Esophagus squamous epithelium (tissue), 4 donors: ENCODE results near the gene NISCH.

ENCODE experiments used
- POLR2A ChIP-seq, 4 donors: fragments of 450-650 bp; IDR thresholded peaks; one replicate each; pipeline ENCODE4 v1.6.1; 2017; ENCODE audit warnings: antibody characterized with exemption in 4 of 4, mild to moderate bottlenecking in 4 of 4, moderate library complexity in 3 of 4
- TF ChIP-seq, protein P1 (sequence below), 6 experiments: fragments of 450-650 bp in 4 of 6; fragments of 200-600 bp in 2 of 6; sonication (generic) in 2 of 6; IDR thresholded peaks; one replicate each; pipeline ENCODE4 v1.5.1; 2016 to 2019; ENCODE audit warnings: antibody characterized with exemption in 6 of 6, mild to moderate bottlenecking in 4 of 6, moderate library complexity in 4 of 6

DNA sequence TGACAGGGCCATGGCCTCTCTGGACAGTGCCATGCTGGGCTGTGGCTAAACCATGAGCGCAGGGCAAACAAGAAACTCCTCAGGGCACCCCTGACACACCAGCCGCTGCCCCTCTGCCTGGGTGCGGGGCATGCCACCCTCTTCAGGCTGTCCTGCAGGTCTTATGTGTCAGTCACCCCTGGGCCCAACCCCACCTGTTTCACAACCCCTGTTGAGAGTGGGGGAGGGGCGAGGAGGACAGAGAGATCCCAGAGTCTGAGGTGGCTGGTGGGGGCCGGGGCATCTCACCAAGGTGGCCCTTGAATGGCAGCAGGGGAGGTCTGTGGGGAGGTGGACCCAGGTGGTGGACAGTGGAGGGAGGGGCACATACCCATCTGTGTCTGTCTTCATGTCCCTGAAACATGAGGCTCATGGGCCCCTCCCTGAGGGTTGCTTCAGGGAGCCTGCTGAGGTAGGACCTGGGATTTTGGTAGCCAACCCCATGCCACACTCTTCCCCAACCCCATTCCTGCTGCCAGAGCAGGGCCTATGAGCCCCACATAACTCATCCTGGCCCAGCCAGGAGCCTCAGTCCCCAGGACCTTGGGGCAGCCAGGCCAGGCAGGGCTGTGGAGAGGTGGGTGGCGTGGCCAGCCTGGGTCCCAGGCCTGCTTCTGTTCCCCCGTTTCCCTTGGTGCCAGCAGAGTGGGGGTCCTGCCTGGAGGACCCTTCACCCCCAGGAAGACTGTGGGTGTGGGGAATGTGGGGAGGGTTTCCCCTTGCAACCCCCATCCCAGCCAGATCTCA lies 38.0 kb downstream of the NISCH start:
- TF ChIP-seq POLR2A (IDR thresholded peaks at IDR 0.05): no peak
- TF ChIP-seq, protein P1, sequence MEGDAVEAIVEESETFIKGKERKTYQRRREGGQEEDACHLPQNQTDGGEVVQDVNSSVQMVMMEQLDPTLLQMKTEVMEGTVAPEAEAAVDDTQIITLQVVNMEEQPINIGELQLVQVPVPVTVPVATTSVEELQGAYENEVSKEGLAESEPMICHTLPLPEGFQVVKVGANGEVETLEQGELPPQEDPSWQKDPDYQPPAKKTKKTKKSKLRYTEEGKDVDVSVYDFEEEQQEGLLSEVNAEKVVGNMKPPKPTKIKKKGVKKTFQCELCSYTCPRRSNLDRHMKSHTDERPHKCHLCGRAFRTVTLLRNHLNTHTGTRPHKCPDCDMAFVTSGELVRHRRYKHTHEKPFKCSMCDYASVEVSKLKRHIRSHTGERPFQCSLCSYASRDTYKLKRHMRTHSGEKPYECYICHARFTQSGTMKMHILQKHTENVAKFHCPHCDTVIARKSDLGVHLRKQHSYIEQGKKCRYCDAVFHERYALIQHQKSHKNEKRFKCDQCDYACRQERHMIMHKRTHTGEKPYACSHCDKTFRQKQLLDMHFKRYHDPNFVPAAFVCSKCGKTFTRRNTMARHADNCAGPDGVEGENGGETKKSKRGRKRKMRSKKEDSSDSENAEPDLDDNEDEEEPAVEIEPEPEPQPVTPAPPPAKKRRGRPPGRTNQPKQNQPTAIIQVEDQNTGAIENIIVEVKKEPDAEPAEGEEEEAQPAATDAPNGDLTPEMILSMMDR (IDR thresholded peaks at IDR 0.05): no peak
